ENCODE measurements around the gene LAT.

- TF ChIP-seq TAF1 (IDR thresholded peaks at IDR 0.05; ENCODE audit: borderline replicate concordance, low read depth, low read length), result no peak
- no peak for TF ChIP-seq SMC3 (IDR thresholded peaks at IDR 0.05; ENCODE audit: low read depth, low read length)
- no peak for TF ChIP-seq CTCF (IDR thresholded peaks at IDR 0.05)
- TF ChIP-seq POLR2AphosphoS5 (IDR thresholded peaks at IDR 0.05; ENCODE audit: low read depth, low read length), result no peak
- TF ChIP-seq MAX (IDR thresholded peaks at IDR 0.05; ENCODE audit: low read depth), result no peak
- no peak for TF ChIP-seq NRF1 (IDR thresholded peaks at IDR 0.05; ENCODE audit: low read depth, low read length)
- no peak for TF ChIP-seq EZH2phosphoT487 (IDR thresholded peaks at IDR 0.05; ENCODE audit: borderline replicate concordance, low read depth)
- no peak for TF ChIP-seq SIN3A (IDR thresholded peaks at IDR 0.05; ENCODE audit: borderline replicate concordance, low read depth, low read length)
- no peak for TF ChIP-seq RAD21 (IDR thresholded peaks at IDR 0.05; ENCODE audit: low read length)
- no peak for TF ChIP-seq ZBTB33 (IDR thresholded peaks at IDR 0.05; ENCODE audit: borderline replicate concordance, low read depth)
- TF ChIP-seq YY1 (IDR thresholded peaks at IDR 0.05; ENCODE audit: low read depth), result no peak
- no peak for TF ChIP-seq USF2 (IDR thresholded peaks at IDR 0.05; ENCODE audit: borderline replicate concordance, low read depth, low read length)
- TF ChIP-seq NFIC (IDR thresholded peaks at IDR 0.05; ENCODE audit: borderline replicate concordance), result no peak
These were observed 17.7 kb upstream of the LAT start for GRCh38 chr16:28967156-28967555.
